GM12874 (cell line): Measurements from ENCODE around the gene SPATS2L.

ENCODE experiments used
- TF ChIP-seq, protein P1 (sequence below): IDR thresholded peaks from 2 replicates; pipeline ENCODE4 v1.5.1; 2011; ENCODE audit warnings: low read depth, mild to moderate bottlenecking, control low read depth, low read length, moderate library complexity; ENCODE audit not compliant: insufficient read depth

Gene SPATS2L

GRCh38 chr2:200448455-200448854, 142.0 kb downstream of the SPATS2L start:
- TF ChIP-seq, protein P1, sequence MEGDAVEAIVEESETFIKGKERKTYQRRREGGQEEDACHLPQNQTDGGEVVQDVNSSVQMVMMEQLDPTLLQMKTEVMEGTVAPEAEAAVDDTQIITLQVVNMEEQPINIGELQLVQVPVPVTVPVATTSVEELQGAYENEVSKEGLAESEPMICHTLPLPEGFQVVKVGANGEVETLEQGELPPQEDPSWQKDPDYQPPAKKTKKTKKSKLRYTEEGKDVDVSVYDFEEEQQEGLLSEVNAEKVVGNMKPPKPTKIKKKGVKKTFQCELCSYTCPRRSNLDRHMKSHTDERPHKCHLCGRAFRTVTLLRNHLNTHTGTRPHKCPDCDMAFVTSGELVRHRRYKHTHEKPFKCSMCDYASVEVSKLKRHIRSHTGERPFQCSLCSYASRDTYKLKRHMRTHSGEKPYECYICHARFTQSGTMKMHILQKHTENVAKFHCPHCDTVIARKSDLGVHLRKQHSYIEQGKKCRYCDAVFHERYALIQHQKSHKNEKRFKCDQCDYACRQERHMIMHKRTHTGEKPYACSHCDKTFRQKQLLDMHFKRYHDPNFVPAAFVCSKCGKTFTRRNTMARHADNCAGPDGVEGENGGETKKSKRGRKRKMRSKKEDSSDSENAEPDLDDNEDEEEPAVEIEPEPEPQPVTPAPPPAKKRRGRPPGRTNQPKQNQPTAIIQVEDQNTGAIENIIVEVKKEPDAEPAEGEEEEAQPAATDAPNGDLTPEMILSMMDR, result no peak

DNA sequence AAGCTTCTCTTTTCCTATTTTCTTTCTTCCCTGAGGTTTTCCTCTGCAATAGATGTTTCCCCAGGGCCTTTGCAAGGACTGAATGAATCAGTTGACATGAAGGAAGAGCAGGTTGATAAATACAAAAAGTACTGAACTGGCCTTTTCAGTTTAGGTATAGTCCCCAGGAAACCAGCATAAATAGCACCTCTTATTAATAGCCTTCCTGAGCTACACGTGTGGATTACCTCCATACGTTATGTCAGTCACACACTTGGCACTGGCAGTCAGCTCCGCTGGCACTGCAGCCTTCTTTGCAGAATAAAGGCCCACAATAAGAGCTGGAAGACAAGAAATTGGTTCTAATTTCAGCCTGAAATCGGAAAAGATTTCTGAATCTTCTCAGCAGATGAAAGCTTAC, 142.7 kb downstream of the SPATS2L start:
- TF ChIP-seq, protein P1, result no peak

DNA sequence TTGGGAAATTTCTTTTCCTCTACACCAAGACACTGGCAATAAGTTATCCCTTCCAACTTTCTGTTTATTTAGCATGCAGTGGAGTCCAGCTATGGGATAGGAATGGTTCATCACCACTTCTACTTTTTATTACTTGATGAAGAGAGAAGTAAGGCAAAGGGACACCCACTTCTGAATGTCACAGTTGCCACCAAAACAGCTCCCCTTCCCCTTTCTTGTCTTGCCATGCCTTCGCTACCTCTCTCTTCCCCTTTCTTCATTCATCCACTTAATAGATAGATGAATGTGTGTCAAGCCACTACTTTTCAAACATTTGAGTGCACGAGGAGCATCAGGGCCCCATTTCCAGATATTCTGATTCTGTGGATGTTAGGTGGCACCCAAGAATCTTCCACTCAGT, 143.8 kb downstream of the SPATS2L start:
- TF ChIP-seq, protein P1, result no peak

- TF ChIP-seq, protein P1, result no peak
Observed at GRCh38 chr2:200451511-200451910, 145.0 kb downstream of the SPATS2L start.

DNA sequence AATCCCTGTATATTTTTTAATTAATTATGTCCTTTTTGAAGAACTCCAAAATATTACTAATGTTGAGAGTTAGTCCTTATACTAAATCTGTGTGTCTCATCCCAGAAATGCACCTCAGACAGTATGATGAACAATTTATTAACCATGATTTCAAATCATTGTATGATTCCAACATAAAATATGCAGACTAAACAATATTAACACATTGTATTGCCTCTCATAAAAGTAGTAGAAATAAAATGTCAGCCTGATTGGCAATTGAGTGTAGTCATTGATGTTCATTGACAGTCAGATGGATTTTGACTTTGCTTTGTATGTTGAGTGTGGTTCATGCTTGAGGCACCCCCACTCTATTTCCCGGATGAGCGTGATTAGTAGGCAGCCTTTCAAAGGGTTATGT, 145.9 kb downstream of the SPATS2L start:
- TF ChIP-seq, protein P1, result no peak

GRCh38 chr2:200453142-200453852, 146.8 kb downstream of the SPATS2L start:
- TF ChIP-seq, protein P1, result no peak

DNA sequence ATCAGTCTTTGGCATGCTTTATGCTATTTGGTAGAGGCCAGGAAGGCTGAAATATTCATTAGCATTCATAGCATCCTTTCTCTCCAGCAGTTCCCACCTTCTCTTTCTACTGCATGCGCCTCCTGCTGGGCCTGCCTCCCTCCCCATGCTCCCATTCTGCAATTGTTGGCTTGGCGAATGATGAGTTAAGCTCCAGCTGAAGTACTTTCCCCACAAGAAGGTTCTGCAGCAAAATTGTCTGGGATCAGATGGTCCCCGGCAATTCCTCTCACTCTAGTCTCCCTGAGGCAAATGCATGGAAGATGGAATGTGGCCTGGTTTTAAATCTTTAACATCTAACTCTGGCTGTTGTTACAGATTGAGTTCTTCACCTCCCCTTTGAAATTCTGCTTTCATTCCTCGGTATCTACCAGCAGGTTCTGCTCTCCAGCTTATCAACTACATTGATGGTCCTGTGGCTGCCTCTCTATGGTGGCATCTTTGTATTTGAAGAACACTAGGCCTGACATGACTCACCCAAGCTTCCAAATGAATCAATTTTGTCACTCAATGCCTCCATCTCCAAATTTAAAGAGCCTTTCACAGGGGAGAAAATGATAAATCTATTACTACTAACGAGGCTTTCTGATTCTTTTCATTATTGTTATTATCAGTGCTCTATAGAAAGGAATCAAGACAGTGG, 147.5 kb downstream of the SPATS2L start:
- TF ChIP-seq, protein P1, result no peak
